ENCODE data around the gene RPL15.

RPL15 gene

DNA sequence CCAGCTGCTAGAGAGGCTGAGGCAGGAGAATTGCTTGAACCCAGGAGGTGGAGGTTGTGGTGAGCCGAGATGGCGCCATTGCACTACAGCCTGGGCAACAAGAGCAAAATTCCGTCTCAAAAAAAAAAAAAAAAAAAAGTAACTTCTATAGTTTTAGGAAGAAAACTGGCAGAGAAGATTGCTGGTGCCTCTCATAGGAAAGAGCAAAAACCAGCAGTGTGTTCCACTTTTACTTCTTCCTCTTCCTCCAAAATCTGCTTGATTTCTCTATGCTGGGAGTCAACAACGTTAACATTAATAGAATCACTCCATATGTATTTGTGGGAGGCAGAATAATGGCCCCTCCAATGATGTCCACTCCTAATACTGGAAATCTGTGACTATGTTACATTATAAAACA, 15.6 kb downstream of the RPL15 start:
- DNase-seq = no peak

DNA sequence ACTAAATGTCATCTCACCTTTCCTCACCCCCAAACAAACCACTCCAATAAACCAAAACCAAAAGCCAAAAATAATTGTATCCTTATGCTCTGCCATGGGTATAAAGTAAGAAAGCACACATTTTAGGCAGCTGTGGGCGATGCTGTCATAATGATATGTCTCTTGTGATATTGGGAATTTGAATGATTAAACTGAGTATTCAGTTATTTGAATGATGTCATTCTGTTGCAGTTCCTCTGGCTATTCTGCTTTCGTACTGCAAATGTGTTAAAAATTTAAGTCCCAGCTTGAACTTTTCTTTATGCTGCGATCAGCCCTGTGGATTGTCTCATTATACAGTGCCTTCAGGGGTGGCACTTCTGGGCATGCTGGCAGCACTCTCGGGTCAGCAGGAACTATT, 17.3 kb downstream of the RPL15 start:
- no peak for DNase-seq

DNA sequence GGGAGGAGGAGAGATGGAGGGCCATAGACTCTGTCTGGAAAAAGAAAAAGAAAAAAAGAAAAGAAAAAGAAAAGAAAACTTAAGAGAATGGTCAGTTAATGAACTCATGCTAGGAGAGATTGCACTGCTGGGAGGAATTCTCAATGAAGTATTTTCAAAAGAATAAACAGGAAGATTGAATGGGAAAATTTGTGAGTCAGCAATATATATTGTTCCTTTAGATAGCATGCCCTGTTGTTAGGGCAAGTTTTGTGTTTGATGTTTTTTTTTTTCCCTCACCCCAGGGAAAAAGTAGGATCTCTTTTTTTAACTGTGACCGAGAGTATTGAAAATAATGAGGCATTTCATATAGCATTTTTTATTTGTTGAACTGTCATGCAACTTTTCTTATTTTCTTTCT, 20.4 kb downstream of the RPL15 start:
- DNase-seq = no peak

DNA sequence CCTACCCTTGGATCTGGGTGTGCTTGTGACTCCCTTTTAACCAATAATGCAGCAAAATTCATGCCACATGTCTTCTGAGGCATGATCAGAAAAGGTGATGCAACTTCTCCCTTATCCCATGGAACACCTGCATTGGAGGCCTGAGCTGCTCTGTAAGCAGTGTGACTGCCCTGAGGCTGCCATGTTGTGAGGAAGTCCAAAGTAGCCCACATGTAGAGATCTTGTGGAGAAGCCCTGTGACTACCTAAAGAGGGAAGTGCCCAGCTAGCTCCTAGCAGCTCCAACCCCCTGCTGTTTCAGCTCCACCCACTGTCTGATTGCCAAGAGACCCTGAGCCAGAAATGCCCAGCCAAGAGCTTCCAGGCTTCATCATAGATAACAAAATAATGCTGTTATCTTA, 21.8 kb downstream of the RPL15 start:
- no peak for DNase-seq

DNA sequence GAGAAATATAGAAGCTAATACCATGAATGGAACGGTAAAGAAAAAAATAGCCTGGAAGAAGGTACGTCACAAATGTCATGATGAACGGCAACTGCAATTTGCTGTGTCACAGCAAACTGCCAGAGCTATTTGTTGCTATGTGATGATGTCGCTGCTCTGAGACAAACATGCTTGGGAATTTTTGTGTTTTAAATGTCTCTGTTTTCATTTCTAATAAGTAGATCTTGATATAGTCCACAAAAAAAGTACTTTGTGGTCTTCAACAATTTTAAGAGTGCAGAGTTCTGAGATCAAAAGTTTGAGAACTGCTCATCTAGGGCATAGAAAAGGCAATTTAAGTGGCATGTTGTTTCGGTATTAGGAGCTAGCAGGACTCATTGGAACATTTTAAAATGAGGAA, 23.8 kb downstream of the RPL15 start:
- no peak for DNase-seq

DNA sequence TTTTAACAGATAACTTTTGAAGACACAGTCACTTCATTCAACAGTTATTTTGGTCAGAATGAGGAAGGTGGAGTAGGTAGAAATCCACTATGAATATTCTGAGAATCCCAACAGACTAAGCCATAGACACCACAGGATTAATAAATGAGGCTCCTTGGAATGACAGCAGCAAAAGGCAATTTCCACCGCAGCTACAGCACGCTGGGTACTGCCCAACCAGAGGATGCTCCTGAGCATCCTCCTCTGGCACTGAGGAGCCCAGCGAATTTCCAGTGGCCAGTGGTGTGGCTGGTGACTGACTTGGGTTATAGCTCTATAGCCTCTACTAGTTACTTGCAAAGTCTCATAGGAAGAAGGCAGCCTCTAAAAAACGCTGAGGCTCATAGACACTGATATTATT, 24.5 kb downstream of the RPL15 start:
- DNase-seq = no peak

DNA sequence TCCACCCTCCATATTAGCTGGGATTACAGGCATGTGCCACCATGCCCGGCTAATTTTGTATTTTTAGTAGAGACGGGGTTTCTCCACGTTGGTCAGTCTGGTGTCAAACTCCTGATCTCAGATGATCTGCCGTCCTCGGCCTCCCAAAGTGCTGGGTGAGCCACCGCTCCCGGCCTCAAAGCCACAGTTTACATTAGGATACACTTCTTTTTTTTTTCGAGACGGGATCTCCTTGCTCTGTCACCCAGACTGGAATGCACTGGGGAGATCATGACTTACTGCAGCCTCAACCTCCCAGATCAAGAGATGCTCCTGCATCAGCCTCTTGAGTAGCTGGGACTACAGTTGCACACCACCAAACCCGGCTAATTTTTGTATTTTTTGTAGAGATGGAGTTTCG, 25.6 kb downstream of the RPL15 start:
- DNase-seq = no peak

DNA sequence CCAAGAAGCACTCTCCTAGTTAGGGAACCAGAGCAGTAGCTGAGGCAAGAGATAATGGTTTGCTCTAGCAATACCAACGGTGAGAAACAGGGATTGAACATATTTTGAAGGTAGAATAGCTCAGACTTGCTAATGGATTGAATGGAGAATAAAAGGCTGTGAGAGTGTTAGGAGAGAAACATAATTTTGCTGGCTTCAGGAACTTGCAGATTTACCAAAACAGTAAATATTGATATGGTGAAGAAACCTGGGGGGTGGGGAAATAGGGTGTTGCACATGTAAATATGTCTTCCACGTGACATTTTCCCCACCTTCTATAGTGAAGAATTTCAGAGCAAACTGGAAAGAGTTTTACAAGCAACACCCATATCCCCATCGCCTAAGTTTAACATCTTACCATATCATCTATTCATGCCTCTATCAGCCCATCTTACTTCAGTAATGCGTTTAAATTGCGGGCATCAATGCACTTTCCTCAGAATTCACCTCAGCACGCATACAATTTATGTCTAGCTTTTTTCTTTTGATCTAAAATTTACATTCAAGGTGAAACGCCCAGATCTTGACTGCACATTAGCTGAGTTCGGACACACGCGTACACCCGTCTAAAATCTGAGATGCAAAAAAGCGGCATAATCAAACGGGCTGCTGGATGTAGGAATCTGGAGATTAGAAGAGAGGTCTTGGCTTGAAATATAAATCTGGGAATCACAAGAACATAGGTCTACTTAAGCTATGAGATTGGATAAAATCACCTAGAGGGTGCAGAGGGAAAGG, 27.3 kb downstream of the RPL15 start:
- no peak for DNase-seq

DNA sequence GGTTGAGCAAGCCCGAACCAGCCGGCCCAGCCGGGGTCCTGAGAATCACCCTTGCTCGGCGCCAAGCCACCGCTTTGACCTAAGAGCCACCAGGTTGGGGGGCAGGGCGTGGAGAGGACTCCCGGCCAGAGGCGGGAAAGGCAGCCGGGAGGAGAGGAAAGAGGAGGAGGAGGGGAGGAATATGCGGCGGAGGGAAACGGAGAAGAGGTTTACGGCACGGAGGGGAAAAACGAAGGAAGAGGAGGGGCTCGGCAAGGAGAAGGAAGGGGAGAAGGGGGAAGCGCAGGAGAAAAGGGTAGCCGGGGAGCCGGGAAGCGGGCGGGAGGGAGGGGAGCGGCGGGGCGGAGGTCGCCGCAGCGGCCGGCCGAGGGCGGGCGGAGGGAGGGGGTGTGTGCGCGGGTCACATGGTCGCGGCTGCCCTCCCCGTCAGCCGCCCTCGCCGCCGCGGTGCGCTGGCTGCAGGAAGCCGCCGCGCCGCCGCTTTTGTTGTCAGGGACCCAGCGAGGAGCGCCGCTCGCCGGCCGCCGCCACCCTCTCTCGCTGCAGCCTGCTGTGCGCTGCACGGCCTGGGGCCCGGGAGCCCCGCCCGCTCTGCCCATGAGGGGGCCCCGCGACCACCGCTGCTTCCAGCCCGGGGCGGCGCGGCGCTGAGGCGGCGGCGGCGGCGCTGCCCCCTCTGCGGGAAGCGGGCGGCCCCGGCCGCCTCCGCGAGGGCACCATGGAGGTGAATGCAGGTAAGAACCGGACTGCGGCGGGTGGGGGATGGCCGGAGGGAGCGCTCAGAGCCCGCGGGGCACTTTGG, 28.1 kb downstream of the RPL15 start, which contains the start of gene NR1D2:
TSS of gene NR1D2 (plus strand) at position 426 of the 802 bp plus-strand sequence. CDS start at position 719, 293 bp downstream.
- peak; percentile 72 to 82 for DNase-seq

DNA sequence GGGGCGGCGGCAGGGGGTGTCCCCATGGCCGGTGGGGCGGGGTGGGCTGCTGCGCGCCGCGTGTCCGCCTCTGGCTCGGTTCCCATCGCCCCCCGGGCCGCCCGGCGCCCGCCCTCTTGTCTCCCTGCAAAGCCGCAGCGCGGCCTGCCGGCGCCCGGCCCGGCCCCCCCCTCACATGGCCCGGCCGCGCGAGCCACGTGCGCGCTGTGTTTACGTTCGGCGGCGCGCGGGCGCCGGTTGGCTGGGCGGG, 28.7 kb downstream of the RPL15 start:
- DNase-seq = no peak

DNA sequence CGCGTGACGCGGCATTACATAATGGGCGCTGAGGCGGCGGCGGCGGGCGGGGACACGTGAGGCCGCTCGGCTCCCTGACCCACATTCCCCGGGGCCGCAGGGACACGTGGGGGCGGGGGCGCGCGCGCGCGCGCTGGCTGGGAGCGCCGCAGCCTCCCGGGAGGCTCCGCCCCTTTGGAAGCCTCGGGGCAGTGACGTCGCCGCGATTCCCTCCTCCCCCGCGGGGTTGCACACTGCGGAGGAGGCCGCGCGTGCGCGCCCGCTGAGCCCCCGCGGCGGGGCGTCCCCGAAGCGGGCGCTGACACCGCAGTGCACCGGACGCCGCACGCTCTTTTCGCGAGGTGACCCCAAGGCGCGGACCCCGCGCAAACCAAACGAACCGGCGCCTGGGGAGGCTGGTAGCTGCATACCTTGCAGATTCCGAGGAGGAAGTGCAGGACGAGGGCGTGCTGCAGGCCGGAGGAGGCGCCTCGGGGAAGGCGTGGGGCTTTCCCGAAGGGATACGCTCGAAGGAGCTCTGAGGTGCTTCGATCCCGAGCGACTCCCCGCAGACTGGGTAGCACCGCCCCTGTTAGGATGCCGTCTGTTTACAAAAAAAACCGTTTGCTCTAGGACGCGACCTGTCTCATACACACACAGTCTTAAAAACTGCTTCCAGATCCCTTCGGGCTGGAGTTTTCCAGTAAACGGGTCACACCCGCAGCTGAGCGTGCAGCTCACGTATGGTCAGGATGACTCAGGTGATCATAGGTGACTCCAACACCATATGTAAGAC, 29.2 kb downstream of the RPL15 start:
- peak; percentile 97 to 98 for DNase-seq

DNA sequence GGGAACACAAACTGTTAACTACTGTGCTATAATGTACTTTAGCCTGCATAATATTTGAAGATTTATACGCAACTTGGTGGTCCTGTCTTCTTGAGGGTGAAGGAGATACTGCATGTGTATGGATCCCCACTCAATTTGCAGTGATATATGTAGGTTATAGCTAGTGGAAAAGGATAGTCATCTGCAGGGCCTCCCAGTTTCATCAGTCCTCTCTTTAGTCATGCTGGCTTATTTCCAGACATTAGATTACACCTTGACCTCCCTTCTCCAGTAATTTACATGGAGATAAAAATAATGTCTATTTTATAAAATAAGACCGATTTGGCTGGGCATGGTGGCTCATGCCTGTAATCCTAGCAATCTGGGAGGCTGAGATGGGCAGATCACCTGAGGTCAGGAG, 31.8 kb downstream of the RPL15 start:
- DNase-seq = no peak

DNA sequence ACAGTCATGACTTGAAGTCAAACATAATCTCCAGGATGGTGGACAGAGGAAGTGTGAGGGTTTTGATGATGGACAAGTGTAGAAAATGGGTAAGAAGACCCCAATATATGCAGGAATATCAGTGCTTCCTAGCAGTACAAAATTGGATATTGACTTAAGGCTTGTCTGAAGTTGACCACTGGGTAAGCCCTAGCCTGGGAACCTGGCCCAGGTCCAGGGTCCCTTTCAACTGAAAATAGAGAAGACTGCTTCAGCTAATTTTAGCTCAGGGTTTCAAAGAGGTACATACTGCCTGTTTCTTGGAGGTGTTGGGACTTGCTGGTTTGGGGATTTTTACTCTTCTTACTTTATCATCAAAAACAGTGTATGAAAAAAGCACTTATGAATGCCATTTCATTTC, 32.9 kb downstream of the RPL15 start:
- DNase-seq = no peak

DNA sequence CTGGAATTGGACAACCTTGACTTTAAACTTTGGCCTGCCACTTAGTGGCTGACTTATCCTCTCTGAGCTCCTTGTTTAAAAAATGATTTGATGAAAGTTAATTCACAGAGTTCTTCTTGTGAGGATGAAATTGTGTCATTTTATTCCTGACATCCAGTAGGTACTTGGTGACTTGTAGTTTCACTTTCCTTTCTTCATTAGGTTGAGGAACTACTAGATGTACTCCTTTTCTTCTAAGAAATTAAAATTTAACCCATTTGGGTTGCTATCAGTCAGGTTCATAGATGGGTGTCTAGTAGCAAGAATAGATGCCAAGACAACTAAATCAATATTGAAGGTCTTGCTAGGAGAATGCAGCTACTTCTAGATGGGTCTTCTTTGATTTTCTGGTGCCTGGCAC, 33.4 kb downstream of the RPL15 start:
- no peak for DNase-seq

DNA sequence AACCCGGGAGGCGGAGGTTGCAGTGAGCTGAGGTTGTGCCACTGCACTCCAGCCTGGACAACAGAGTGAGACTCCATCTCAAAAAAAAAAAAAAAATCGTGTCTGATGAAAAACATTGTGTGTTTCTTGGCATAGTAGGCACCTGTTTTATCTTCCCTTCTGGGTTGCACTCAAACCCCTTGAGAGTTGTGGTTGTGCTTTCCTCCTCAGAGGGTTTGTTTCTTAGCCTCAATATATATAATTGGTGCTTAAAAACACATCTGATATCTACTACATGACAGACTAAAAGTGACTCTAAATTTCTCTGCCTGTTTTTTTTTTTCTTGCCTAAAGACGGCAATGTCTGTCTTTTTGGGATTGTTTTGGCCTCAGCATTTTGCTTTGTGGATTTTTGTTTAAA, 35.7 kb downstream of the RPL15 start:
- no peak for DNase-seq

DNA sequence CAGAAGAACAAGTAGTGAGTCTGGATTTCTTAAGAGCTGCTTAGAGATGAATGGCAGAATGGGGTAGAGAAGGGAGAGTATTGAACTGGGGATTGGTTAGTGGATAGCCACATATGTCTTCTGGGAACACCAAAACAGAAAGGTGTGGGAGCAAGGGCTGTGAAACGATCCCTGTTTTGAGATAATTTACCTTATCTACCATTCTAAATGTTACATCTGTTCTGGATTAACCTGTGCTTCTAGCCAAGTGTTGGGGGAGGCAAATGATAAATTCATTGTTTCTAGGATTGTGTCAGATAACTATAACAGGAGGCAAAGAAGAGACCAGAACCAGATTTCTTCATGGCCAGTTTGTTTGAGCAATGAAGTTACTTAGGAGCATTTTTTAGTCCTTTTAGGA, 36.6 kb downstream of the RPL15 start:
- no peak for DNase-seq

DNA sequence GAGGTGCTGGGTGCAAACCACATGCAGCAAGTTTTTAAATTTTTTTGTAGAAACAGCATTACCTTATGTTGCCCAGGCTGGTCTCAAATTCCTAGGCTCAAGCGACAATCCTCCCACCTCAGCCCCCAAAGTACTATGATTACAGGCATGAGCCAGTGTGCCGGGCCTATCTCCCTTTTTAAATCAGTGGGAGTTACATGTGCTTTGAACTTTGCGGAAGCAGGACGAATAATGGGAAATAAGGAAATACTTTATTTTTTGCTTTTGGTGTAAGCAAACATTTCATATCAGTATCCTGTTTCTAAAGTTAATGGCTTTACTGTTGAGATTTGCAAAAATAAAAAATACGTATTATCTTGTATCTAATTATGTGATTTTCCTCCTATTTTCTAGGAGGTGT, 37.2 kb downstream of the RPL15 start:
- no peak for DNase-seq

DNA sequence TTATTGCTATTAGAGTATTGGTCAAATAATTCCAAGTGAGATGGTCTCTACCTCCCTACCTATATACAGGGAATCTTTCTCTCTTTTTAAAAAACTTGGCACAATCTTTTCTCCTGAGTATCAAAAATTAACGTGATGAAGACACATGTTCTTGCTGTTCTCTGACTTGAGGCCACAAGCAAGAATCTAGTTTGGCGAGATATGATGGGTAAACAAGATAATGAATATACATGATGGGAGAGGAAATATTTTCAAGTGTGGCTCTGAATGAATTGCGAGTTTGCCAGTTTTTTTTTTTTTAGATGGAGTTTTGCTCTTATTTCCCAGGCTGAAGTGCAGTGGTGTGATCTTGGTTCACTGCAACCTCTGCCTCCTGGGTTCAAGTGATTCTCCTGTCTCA, 39.8 kb downstream of the RPL15 start:
- no peak for DNase-seq

DNA sequence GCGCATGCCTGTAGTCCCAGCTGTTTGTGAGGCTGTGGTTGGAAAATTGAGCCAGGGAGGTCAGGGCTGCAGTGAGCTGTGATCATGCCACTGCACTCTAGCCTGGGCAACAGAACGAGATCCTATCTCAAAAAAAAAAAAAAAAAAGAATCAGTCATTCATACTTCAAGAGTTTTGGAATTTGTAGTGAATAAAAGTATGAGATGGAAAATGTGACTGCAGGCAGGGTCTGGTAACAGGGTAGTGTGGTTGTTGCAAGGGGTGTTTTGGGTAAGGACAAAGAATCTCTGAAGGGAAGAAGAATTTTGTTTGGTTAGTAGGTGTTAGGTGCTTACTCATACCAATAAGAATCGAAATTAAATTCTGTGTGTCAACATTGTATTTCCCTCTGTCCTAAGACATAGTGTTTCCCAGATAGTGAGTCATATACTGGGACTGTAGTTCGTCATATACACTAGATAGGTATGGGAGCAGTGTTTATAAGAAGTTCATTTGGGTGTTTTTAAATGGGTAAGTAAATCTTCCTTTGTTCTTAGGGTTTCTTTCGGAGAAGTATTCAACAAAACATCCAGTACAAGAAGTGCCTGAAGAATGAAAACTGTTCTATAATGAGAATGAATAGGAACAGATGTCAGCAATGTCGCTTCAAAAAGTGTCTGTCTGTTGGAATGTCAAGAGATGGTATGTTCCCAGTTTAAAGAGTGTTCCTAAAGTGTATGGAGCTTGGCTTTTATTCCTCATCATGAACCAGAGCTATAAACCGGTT, 42.4 kb downstream of the RPL15 start:
- peak in 1 of 2 experiments; percentile 34 for DNase-seq

DNA sequence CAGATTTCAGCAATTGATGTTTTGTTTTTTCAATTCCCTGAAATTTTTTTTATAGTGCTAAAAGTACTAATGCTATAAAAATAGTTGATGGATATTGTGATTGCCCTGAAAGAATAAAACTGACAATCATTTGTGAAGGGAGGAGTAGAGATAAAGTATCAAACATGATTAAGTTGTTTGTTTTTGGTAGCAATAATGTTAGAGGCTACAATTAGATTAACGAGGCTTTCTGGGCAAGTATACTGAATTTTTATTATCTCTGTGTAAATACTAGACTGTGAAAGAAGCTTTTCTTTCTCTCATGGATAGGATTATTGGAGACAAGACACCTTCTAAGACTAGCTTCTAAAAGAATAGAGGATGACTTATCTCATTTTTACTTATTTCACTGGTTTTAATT, 43.7 kb downstream of the RPL15 start:
- no peak for DNase-seq

DNA sequence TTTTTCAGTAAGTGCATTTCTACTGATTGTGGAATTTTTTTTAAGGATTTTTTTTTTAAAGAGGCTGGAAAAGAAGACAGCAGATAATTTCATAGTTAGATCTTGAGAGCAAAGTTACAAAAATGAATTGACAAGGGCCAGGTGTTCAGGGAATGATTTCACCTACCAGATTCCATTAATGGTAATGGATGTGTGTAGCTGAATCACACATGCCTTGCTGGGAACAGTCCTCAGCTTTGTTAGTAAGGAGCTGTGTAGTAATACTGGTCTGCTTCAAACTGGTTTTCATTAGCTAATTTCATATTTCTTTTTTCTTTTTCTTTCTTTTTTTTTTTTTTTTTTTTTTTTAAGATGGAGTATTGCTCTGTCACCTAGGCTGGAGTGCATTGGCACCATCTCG, 44.1 kb downstream of the RPL15 start:
- no peak for DNase-seq

DNA sequence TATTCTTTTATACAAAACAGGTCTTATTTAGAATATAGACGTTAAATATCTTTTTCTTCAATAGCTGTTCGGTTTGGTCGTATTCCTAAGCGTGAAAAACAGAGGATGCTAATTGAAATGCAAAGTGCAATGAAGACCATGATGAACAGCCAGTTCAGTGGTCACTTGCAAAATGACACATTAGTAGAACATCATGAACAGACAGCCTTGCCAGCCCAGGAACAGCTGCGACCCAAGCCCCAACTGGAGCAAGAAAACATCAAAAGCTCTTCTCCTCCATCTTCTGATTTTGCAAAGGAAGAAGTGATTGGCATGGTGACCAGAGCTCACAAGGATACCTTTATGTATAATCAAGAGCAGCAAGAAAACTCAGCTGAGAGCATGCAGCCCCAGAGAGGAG, 45.0 kb downstream of the RPL15 start:
- no peak for DNase-seq

All from activated T-cell treated with anti-CD3 and anti-CD28 coated beads, Interleukin-2, amount 50 U/mL, for 48 hours (primary cell).